GM12878 (cell line): Measurements from ENCODE around the gene KCNAB3.
A peak's percentile ranks its signal among the peaks of the same experiment; 100 is the strongest.

ENCODE experiments used
- EP300 ChIP-seq, 2 experiments: fragments of 150-350 bp in 1 of 2; IDR thresholded peaks; 2 replicates each; pipeline ENCODE4 v1.6.1; 2011 to 2012; ENCODE audit warnings: low read depth in 2 of 2, low read length in 2 of 2, borderline replicate concordance in 1 of 2, improper control_type of control experiment in 1 of 2, inconsistent platforms in 1 of 2; ENCODE audit not compliant: control insufficient read depth in 1 of 2
- ESRRA ChIP-seq: IDR thresholded peaks from 2 replicates; pipeline ENCODE4 v1.6.1; 2012; ENCODE audit warnings: mild to moderate bottlenecking, low read length, improper control_type of control experiment
- GATAD2B ChIP-seq: fragments of 450-650 bp; conservative IDR thresholded peaks from 2 replicates; pipeline ENCODE4 v1.6.1; 2017; ENCODE audit warnings: low read depth, mild to moderate bottlenecking, moderate library complexity
- IKZF1 ChIP-seq: fragments of 450-650 bp; conservative IDR thresholded peaks from 2 replicates; pipeline ENCODE4 v1.6.1; 2017; ENCODE audit warnings: antibody characterized with exemption, mild to moderate bottlenecking
- POLR2A ChIP-seq: IDR thresholded peaks from 2 replicates; pipeline ENCODE4 v1.6.1; 2011; ENCODE audit warnings: low read depth, mild to moderate bottlenecking, low read length
- RCOR1 ChIP-seq: conservative IDR thresholded peaks from 2 replicates; pipeline ENCODE4 v1.6.1; 2012; ENCODE audit warnings: low read depth, low read length, improper control_type of control experiment
- STAT1 ChIP-seq: fragments of 450-650 bp; conservative IDR thresholded peaks from 2 replicates; pipeline ENCODE4 v1.6.1; 2014; ENCODE audit warnings: antibody characterized with exemption, mild to moderate bottlenecking
- TF ChIP-seq, protein P1 (sequence below), 3 experiments: IDR thresholded peaks in 2 of 3; conservative IDR thresholded peaks in 1 of 3; 2 replicates each; pipeline ENCODE4 v1.5.1; 2011; ENCODE audit warnings: low read depth in 3 of 3, low read length in 3 of 3, mild to moderate bottlenecking in 3 of 3, control low read depth in 2 of 3, moderate library complexity in 2 of 3, inconsistent platforms in 1 of 3, mixed read lengths in 1 of 3; ENCODE audit not compliant: control insufficient read depth in 2 of 3, insufficient read depth in 1 of 3; ENCODE audit errors: extremely low read depth in 1 of 3
- TF ChIP-seq, protein P2 (sequence below): IDR thresholded peaks from 2 replicates; pipeline ENCODE4 v1.6.1; 2011; ENCODE audit warnings: borderline replicate concordance, low read depth, mild to moderate bottlenecking, moderate library complexity, low read length; ENCODE audit not compliant: insufficient read depth, poor library complexity, severe bottlenecking
- TF ChIP-seq, protein P3 (sequence below): fragments of 150-350 bp; IDR thresholded peaks from 2 replicates; pipeline ENCODE4 v1.6.1; 2016; ENCODE audit warnings: low read depth, low read length

DNA sequence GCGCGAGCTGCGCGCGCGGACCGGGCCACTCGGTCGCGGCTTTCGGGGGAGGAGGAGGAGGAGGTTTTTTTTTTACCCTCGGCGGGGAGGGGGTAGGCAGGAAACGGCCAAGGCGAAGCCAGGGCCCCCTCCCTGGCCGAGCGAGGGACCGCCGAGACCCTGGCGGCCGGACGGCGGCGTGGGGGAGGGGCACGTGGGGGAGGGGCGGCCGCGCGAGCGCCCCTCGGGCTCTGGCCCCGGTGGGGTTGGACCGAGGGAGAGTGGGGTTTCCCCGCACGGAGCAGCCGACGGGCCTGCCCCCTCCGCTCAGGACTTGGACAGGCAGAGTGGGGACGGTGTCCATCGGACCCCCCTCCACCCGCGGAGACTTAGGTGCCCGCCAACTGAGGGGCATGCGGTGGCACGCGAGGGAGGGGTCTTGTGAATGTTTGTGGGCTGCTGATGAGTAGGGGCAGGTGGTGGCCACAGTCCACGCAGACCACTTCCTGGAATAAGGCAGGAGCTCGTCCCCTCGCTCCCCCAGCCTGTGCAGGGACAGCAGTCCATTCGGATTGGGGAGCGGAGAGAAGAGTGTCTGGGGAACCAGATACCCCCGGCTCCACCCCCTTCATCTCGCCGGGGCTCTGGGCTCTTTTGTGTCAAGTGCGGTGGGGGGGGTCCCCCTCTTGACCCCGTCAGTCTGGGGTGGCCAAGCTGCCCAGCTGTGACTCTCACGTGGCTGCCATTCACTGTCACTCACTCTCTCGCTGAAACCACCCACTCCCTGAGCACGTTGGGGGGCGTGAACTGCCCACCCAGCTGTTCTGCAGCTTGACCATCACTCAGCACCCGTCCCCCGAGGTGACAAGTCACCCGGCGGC lies 44.1 kb downstream of the KCNAB3 start:
- TF ChIP-seq POLR2A (peak; percentile 67), IKZF1 (peak; percentile 49), STAT1 (no peak), EP300 (IDR thresholded peaks at IDR 0.05; ENCODE audit: borderline replicate concordance in 1 of 2, control insufficient read depth in 1 of 2, low read depth in 2 of 2, low read length in 2 of 2) (no peak), GATAD2B (peak; percentile 83), ESRRA (no peak), RCOR1 (no peak)
- TF ChIP-seq, protein P1, sequence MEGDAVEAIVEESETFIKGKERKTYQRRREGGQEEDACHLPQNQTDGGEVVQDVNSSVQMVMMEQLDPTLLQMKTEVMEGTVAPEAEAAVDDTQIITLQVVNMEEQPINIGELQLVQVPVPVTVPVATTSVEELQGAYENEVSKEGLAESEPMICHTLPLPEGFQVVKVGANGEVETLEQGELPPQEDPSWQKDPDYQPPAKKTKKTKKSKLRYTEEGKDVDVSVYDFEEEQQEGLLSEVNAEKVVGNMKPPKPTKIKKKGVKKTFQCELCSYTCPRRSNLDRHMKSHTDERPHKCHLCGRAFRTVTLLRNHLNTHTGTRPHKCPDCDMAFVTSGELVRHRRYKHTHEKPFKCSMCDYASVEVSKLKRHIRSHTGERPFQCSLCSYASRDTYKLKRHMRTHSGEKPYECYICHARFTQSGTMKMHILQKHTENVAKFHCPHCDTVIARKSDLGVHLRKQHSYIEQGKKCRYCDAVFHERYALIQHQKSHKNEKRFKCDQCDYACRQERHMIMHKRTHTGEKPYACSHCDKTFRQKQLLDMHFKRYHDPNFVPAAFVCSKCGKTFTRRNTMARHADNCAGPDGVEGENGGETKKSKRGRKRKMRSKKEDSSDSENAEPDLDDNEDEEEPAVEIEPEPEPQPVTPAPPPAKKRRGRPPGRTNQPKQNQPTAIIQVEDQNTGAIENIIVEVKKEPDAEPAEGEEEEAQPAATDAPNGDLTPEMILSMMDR (IDR thresholded peaks at IDR 0.05 in 2 of 3, conservative IDR thresholded peaks at IDR 0.05 in 1 of 3; ENCODE audit: control insufficient read depth in 2 of 3, extremely low read depth in 1 of 3, insufficient read depth in 1 of 3, low read depth in 3 of 3, low read length in 3 of 3): no peak
- TF ChIP-seq, protein P2, sequence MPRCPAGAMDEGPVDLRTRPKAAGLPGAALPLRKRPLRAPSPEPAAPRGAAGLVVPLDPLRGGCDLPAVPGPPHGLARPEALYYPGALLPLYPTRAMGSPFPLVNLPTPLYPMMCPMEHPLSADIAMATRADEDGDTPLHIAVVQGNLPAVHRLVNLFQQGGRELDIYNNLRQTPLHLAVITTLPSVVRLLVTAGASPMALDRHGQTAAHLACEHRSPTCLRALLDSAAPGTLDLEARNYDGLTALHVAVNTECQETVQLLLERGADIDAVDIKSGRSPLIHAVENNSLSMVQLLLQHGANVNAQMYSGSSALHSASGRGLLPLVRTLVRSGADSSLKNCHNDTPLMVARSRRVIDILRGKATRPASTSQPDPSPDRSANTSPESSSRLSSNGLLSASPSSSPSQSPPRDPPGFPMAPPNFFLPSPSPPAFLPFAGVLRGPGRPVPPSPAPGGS: no peak
- TF ChIP-seq, protein P3, sequence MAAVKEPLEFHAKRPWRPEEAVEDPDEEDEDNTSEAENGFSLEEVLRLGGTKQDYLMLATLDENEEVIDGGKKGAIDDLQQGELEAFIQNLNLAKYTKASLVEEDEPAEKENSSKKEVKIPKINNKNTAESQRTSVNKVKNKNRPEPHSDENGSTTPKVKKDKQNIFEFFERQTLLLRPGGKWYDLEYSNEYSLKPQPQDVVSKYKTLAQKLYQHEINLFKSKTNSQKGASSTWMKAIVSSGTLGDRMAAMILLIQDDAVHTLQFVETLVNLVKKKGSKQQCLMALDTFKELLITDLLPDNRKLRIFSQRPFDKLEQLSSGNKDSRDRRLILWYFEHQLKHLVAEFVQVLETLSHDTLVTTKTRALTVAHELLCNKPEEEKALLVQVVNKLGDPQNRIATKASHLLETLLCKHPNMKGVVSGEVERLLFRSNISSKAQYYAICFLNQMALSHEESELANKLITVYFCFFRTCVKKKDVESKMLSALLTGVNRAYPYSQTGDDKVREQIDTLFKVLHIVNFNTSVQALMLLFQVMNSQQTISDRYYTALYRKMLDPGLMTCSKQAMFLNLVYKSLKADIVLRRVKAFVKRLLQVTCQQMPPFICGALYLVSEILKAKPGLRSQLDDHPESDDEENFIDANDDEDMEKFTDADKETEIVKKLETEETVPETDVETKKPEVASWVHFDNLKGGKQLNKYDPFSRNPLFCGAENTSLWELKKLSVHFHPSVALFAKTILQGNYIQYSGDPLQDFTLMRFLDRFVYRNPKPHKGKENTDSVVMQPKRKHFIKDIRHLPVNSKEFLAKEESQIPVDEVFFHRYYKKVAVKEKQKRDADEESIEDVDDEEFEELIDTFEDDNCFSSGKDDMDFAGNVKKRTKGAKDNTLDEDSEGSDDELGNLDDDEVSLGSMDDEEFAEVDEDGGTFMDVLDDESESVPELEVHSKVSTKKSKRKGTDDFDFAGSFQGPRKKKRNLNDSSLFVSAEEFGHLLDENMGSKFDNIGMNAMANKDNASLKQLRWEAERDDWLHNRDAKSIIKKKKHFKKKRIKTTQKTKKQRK: no peak
